Endodermal cell (in vitro differentiated cells): Measurements from ENCODE around the gene TMEM129. TPM values are rescaled to one million over a fixed set of nuclear protein-coding genes. Genes with fewer than 3 reads are reported as not detected.
A peak's percentile ranks its signal among the peaks of the same experiment; 100 is the strongest.

Source experiments
- DNase-seq: peaks from one replicate; pipeline ENCODE4 v3.0.0-alpha.2; 2017
- H3K27ac ChIP-seq: 2 replicates; pipeline ENCODE4 v1.5.1; 2013; ENCODE audit warnings: mild to moderate bottlenecking, low read depth, low read length, moderate library complexity
- H3K27me3 ChIP-seq: 2 replicates; pipeline ENCODE4 v1.6.1; 2013; ENCODE audit warnings: mild to moderate bottlenecking, low read length, moderate library complexity; ENCODE audit not compliant: insufficient read depth, control insufficient read depth, poor library complexity, severe bottlenecking
- H3K36me3 ChIP-seq: 2 replicates; pipeline ENCODE4 v1.7.0; 2013; ENCODE audit warnings: mild to moderate bottlenecking, low read length, moderate library complexity; ENCODE audit not compliant: control insufficient read depth, insufficient read depth
- H3K4me1 ChIP-seq: one replicate; pipeline ENCODE4 v1.7.0; 2013; ENCODE audit warnings: low read length; ENCODE audit not compliant: control insufficient read depth, insufficient read depth
- H3K4me3 ChIP-seq: 2 replicates; pipeline ENCODE4 v1.5.1; 2013; ENCODE audit warnings: mild to moderate bottlenecking, low read length, moderate library complexity
- H3K9ac ChIP-seq: 2 replicates; pipeline ENCODE4 v1.6.1; 2013; ENCODE audit warnings: mild to moderate bottlenecking, low read length, moderate library complexity; ENCODE audit not compliant: poor library complexity, severe bottlenecking; ENCODE audit errors: extremely low read depth
- H3K9me3 ChIP-seq: 2 replicates; pipeline ENCODE4 v1.6.1; 2013; ENCODE audit warnings: mild to moderate bottlenecking, low read length, moderate library complexity; ENCODE audit not compliant: control insufficient read depth
- H3K27ac Mint-ChIP-seq: 2 replicates; pipeline ENCODE4 v1.8.0; 2020; ENCODE audit warnings: mixed read lengths
- H3K27me3 Mint-ChIP-seq: 2 replicates; pipeline ENCODE4 v1.8.0; 2021; ENCODE audit warnings: mild to moderate bottlenecking, mixed read lengths; ENCODE audit not compliant: insufficient read depth
- H3K36me3 Mint-ChIP-seq: 2 replicates; pipeline ENCODE4 v1.8.0; 2020; ENCODE audit warnings: low read depth, mixed read lengths
- H3K4me1 Mint-ChIP-seq: 2 replicates; pipeline ENCODE4 v1.8.0; 2020; ENCODE audit warnings: mixed read lengths
- H3K4me3 Mint-ChIP-seq: 2 replicates; pipeline ENCODE4 v1.8.0; 2020; ENCODE audit warnings: mild to moderate bottlenecking, moderate library complexity, mixed read lengths
- H3K9me3 Mint-ChIP-seq: 2 replicates; pipeline ENCODE4 v1.8.0; 2020; ENCODE audit warnings: mild to moderate bottlenecking, mixed read lengths
- CTCF ChIP-seq: fragments of 200-600 bp; sonication (generic); conservative IDR thresholded peaks from 2 replicates; pipeline ENCODE4 v1.5.0; 2021; ENCODE audit warnings: antibody characterized with exemption, mild to moderate bottlenecking
- WGBS, 2 experiments: methylation state at CpG; one replicate each; pipeline versions ENCODE4 v1.1.5 to v1.1.7; 2013; ENCODE audit warnings: missing lambda C conversion rate in 2 of 2, mixed read lengths in 1 of 2; ENCODE audit not compliant: insufficient coverage in 1 of 2, insufficient read length in 1 of 2; 5-methylcytosine and 5-hydroxymethylcytosine counted together
- total RNA-seq, 2 donors: library from RNA; stranded (reverse); fragmentation: NEBNext Ultra II Directional in 1 of 2; extraction: Animal tissue kit (Norgen Biotek cat#: 25700) in 1 of 2; gene quantifications; 2 replicates in 1 of 2; 3 replicates in 1 of 2; pipeline ENCODE4 v1.2.1, GENCODE V29; 2021

The TMEM129 gene
- total RNA-seq, 2 donors from 2014 or later = 33.6 to 41.7 TPM

DNA sequence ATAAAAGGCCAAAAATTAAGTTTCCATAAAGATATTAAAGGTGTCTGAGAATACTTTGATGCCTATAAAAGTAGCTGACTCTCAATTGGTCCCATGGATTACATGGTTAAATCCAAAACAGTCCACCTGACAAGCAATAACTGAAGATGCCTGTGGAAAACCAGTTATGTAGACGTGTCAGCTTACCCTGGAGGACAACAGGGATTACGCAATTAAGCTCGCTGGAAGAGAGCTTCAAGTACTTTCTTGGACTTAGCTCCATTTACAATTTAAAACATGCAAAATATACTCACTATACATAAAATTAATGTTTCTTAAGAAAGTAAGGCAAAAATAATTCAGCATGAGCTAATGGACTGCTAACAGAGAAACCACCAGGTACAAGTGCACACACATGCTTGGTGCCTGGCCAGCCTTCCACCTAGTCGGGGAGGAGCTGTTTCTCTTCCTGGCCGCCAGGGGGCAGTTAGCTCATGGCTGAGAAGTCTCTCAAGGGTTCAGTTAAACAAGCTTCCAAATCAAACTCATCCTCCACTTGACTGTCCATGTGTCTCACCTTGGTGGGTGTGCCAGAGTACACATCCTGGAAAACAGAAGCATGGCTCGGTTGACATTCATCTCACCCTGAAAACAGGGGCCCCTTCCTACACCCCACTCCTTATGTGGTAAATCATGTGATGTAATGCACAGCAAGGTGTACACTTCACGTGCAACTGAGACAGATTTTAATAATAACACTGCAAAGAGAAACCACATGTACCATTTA lies 27.8 kb downstream of the TMEM129 start:
- H3K27me3 ChIP-seq = no peaks in the 10 kb centered on the region
- 44 to 75% methylated on average over 3 to 7 of the region's 7 CpGs for WGBS, 2 experiments
- Mint-ChIP-seq H3K27me3 (no peaks in the 10 kb centered on the region), H3K9me3 (no peaks in the 10 kb centered on the region), H3K4me1 (no peaks in the 10 kb centered on the region), H3K27ac (peak overlapping the region; percentile 39), H3K4me3 (no peak overlapping the region), H3K36me3 (peaks cover 66% of the 10 kb centered on the region)
- H3K36me3 ChIP-seq = peaks cover 80% of the 10 kb centered on the region
- H3K9ac ChIP-seq = no peak overlapping the region
- H3K4me3 ChIP-seq = no peak overlapping the region
- no peaks in the 10 kb centered on the region for H3K4me1 ChIP-seq
- peak; percentile 97 for TF ChIP-seq CTCF
- H3K27ac ChIP-seq = no peak overlapping the region
- peak; percentile 90 for DNase-seq
- no peaks in the 10 kb centered on the region for H3K9me3 ChIP-seq

DNA sequence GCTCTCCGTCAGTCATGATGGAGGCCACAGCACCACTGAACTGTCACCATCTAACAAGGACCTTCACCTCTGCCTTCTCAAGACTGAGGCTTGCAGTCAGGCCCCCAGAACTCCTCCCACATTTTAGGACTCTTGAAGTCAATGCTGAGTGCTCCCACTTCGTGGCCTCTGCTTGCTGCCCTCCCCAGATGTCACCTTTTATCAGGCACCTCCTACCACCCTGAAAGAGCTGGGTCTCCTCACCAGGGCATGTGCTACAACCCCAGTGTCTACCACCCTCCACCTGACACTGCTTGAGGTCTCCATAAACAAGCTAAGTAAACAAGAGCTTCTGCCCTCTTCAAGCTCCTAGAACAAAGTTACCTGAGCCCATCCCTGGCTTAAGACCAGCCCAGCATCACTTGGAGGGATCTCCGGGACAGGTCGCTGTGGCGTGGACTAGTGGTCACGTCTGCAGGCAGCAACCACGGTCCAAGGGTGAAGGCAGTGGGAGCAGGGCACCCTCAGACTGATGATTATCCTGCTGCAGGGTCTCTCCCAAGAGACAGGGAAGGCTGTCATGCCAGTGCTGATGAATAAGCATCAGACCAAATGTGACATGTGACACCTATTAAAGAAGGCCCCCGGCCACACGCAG lies 29.3 kb downstream of the TMEM129 start:
- DNase-seq = no peak
- H3K9me3 ChIP-seq = no peaks in the 10 kb centered on the region
- no peak overlapping the region for H3K4me3 Mint-ChIP-seq
- TF ChIP-seq CTCF = no peak
- peaks cover 58% of the 10 kb centered on the region for H3K36me3 Mint-ChIP-seq
- no peaks in the 10 kb centered on the region for H3K4me1 ChIP-seq
- peak overlapping the region; percentile 52 for H3K27ac Mint-ChIP-seq
- H3K4me1 Mint-ChIP-seq = no peaks in the 10 kb centered on the region
- H3K36me3 ChIP-seq = peaks cover 69% of the 10 kb centered on the region
- WGBS, 2 experiments = 88 to 91% methylated on average over 9 of the region's 9 CpGs
- H3K27me3 Mint-ChIP-seq = no peaks in the 10 kb centered on the region
- no peaks in the 10 kb centered on the region for H3K27me3 ChIP-seq
- no peak overlapping the region for H3K9ac ChIP-seq
- H3K4me3 ChIP-seq = no peak overlapping the region
- no peaks in the 10 kb centered on the region for H3K9me3 Mint-ChIP-seq
- no peak overlapping the region for H3K27ac ChIP-seq

GRCh38 chr4:1690698-1691097 lies 30.4 kb downstream of the TMEM129 start:
- no peak overlapping the region for H3K4me3 ChIP-seq
- no peak for TF ChIP-seq CTCF
- no peaks in the 10 kb centered on the region for H3K4me1 Mint-ChIP-seq
- no peak for DNase-seq
- no peak overlapping the region for H3K4me3 Mint-ChIP-seq
- H3K36me3 Mint-ChIP-seq = peaks cover 52% of the 10 kb centered on the region
- H3K27me3 ChIP-seq = no peaks in the 10 kb centered on the region
- H3K4me1 ChIP-seq = no peaks in the 10 kb centered on the region
- peaks cover 58% of the 10 kb centered on the region for H3K36me3 ChIP-seq
- H3K9ac ChIP-seq = no peak overlapping the region
- H3K27ac Mint-ChIP-seq = peak overlapping the region; percentile 21
- H3K27ac ChIP-seq = no peak overlapping the region
- H3K9me3 ChIP-seq = no peaks in the 10 kb centered on the region
- H3K27me3 Mint-ChIP-seq = no peaks in the 10 kb centered on the region
- no peaks in the 10 kb centered on the region for H3K9me3 Mint-ChIP-seq
- WGBS, 2 experiments = 92 to 100% methylated on average over 1 to 3 of the region's 3 CpGs
